ENCODE data around the gene TPPP3.

TPPP3 gene

GRCh38 chr16:67404740-67405226 is 11.5 kb upstream of the TPPP3 start:
- DNase-seq (ENCODE audit: low spot score), result no peak

- DNase-seq (ENCODE audit: low spot score), result no peak
These were observed 10.8 kb upstream of the TPPP3 start for GRCh38 chr16:67403976-67404555.

GRCh38 chr16:67400901-67401300 is 7.6 kb upstream of the TPPP3 start:
- no peak for DNase-seq (ENCODE audit: low spot score)

- no peak for DNase-seq (ENCODE audit: low spot score)
These were observed 6.7 kb upstream of the TPPP3 start for GRCh38 chr16:67399749-67400704.

GRCh38 chr16:67399218-67399733 is 6.0 kb upstream of the TPPP3 start:
- peak; percentile 74 for DNase-seq (ENCODE audit: low spot score)

GRCh38 chr16:67398546-67399217 is 5.4 kb upstream of the TPPP3 start:
- DNase-seq (ENCODE audit: low spot score), result no peak

- DNase-seq (ENCODE audit: low spot score), result peak; percentile 54
These were observed 4.7 kb upstream of the TPPP3 start for GRCh38 chr16:67397812-67398545.

GRCh38 chr16:67397036-67397801 is 3.9 kb upstream of the TPPP3 start:
- DNase-seq (ENCODE audit: low spot score), result peak; percentile 48

GRCh38 chr16:67396159-67397035 is 3.1 kb upstream of the TPPP3 start:
- DNase-seq (ENCODE audit: low spot score), result peak; percentile 97

GRCh38 chr16:67395458-67396158 is 2.3 kb upstream of the TPPP3 start:
- no peak for DNase-seq (ENCODE audit: low spot score)

GRCh38 chr16:67395105-67395457 is 1.8 kb upstream of the TPPP3 start:
- DNase-seq (ENCODE audit: low spot score), result no peak

- no peak for DNase-seq (ENCODE audit: low spot score)
These were observed 1.1 kb upstream of the TPPP3 start for GRCh38 chr16:67394155-67395104.

GRCh38 chr16:67393788-67394154 is 473 bp upstream of the TPPP3 start:
- no peak for DNase-seq (ENCODE audit: low spot score)

GRCh38 chr16:67392301-67393059 is 818 bp downstream of the TPPP3 start:
- no peak for DNase-seq (ENCODE audit: low spot score)

GRCh38 chr16:67391424-67392300 is 1.6 kb downstream of the TPPP3 start:
- no peak for DNase-seq (ENCODE audit: low spot score)

GRCh38 chr16:67390816-67391423 is 2.4 kb downstream of the TPPP3 start:
- no peak for DNase-seq (ENCODE audit: low spot score)

Measured in hepatic stellate cell (primary cell).